ENCODE measurements around the gene RALGAPB.

The RALGAPB gene

DNA sequence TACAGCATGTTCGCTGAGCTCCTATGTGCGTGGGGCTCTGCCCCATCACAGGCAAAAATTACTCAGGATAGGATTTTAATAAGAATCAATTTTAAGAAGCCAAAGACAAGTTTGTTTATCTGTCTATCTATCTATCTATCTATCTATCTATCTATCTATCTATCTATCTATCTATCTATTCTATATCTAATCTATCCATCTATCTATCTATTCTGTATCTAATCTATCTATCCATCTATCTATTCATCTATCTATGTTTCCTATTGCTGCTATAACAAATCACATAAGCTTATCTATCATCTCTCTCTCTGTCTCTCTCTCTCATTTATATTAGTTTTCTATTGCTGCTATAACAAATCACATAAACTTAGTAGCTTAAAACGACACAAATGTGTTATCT lies 130.6 kb downstream of the RALGAPB start:
- DNase-seq (ENCODE audit: extremely low read depth in 1 of 2, low read depth in 1 of 2) = no peak

DNA sequence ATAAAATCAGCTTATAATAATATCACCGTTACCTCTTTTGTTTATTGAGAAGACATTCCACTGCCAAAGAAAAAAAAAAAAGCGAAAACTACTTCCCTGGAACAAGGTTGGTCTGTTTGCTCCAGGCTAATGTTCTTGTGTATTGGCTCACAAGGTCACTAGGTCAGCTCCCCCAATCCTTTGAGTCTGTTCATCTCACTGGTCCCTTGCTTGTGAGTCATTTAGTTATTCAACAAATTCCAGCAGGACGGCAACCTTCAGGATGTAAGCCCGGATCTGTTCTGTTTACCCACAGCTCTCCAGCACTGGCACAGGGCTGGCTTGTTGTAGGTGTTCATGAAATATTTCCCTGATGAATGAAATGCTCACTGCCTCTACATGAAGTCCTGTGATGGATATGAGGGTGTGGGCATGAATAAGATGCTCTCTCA lies 132.2 kb downstream of the RALGAPB start:
- no peak for DNase-seq (ENCODE audit: extremely low read depth in 1 of 2, low read depth in 1 of 2)

DNA sequence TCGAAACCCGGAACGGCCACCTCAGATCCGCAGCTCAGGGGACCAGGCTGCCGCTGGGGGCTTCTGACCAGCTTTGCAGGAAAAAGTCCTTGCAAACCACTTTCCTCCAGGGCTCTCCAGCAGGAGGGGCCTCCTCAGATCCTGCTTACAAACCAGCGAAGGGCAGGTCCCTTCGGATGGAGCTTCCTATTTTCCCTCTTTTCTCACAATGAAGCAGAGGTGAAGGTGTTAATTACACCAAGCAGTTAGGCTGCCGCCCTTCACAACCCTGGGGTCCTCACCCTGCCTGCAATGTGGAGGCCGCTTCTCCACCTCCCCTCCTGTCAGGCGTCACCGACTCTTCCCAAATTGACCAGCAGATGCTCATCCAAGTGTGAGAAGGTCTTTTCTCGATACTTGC lies 134.7 kb downstream of the RALGAPB start:
- DNase-seq (ENCODE audit: extremely low read depth in 1 of 2, low read depth in 1 of 2) = no peak

DNA sequence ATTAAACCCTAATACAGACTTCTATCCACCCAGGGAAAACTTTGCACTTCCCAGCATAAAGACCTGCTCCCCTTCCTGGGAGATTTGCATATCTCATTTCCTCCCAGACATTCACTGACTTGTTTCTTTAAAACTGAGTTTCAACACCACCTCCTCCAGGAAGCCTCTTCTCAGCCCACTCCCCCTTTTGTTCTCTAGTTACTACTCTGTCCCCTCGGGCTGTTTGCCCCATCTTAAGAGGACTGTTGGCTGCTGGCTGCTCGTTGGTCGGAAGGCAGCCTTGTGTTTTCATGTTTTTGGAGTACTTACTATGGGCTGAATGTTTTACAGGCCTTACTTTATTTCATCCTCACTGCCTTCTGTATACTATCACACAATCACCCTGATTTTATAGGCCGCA lies 135.5 kb downstream of the RALGAPB start:
- no peak for DNase-seq (ENCODE audit: extremely low read depth in 1 of 2, low read depth in 1 of 2)

DNA sequence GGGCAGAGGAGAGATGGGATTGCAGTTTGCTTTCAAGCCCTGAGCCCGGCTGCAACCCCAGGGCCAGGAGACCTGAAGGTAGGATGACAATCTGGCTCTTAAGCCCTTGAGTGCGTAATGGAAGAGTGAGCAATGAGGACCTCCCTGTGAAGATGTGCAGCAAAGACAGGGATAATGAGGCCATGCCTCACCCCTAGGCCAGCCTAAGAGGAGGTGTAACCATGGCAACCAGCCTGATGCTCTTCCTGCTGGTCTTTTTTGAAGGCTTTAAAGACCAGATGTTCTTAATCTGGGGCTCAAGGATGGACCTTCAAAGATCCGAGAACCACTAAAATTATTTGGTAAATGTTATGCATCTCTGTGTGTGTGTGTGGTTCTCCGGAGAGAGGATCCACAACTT lies 137.2 kb downstream of the RALGAPB start:
- no peak for DNase-seq (ENCODE audit: extremely low read depth in 1 of 2, low read depth in 1 of 2)

DNA sequence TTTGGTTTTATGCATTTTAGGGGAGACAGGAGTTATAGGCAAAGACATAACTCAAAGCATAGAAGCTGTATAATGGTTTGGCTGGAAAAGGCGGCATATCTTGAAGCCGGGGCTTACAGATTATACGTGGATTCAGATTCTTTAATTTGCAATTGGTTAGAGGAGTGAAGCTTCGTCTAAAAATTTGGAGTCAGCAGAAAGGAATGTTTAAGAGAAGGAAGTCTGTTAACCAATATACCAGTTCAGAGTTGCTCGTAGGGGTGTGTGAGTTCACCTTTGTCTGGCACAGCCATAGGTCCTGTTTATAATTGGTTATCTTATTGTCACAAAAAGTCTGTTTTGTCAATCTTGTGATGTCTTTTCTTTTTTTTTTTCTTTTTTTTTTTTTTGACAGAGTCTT lies 137.9 kb downstream of the RALGAPB start:
- DNase-seq (ENCODE audit: extremely low read depth in 1 of 2, low read depth in 1 of 2) = no peak

DNA sequence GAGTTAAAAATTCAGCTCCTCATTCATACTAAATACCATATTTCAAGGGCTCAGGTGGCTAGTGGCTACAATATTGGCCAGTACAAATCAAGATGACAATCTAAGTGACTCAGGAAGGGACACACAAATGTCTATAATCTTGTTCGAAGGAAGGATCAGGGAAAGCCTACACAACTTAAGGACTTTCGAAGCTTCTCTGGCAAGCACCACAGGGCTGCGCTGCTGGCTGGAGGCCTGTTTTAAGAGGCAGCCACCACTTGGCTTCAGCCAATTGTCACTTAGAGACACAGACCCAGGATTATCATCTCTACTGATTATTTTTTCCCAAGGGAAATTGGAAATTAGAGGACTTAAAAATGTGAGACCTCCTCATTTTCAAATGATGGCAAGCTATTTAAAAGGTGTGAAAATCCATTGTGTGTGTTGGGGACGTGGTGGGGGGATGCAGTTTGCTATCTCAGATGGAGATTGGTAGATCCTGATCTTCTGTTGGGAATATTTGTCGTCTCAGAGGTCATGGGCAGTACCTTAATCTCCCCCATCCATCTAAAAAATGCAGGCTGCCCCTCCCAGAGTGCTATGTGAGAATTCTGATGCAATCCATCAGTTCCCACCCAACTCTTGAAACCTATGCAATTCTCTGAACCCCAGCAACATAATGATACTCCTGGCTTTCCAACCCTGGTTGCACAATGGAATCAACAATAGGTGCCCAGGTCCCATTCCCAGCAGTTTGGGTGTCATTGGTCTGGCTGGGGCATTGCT lies 140.3 kb downstream of the RALGAPB start:
- no peak for DNase-seq (ENCODE audit: extremely low read depth in 1 of 2, low read depth in 1 of 2)

DNA sequence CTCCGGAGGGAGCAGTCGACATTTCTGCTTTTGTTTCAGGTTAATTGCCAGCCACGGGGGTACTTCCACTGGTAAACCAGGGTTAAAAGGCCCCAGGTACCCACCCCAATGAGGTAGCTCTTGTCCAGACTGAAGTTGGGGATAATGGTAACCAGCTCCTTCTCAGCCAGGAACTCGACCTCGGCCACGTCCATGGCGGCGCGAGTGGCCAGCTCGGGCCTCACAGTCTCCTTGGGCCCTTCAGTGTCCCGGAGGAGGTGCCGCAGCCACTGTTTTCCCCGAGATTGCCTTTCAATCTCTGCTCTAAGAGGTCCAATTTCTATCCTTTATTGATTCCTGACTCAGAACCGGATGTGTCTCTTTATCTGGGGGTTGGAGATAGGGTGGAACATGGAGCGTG lies 142.6 kb downstream of the RALGAPB start:
- no peak for DNase-seq (ENCODE audit: extremely low read depth in 1 of 2, low read depth in 1 of 2)

DNA sequence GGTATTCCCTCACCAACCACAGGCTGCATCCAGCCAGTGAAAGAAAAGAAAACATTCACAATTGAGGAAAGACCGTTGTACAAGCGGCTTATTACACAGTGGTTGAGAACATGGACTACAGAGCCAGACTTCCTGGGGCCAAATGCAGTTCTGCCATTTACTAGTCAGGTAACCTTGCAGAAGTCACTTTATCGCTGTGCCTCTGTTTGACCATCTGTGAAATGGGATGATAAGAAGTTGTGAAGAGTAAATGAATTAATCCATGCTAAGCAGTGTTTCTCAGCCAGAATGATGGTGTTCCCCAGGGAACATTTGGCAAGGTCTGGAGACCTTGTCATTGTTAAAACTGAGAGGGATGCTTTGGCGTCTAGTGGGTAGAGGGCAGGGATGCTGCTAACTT lies 143.8 kb downstream of the RALGAPB start:
- no peak for DNase-seq (ENCODE audit: extremely low read depth in 1 of 2, low read depth in 1 of 2)

DNA sequence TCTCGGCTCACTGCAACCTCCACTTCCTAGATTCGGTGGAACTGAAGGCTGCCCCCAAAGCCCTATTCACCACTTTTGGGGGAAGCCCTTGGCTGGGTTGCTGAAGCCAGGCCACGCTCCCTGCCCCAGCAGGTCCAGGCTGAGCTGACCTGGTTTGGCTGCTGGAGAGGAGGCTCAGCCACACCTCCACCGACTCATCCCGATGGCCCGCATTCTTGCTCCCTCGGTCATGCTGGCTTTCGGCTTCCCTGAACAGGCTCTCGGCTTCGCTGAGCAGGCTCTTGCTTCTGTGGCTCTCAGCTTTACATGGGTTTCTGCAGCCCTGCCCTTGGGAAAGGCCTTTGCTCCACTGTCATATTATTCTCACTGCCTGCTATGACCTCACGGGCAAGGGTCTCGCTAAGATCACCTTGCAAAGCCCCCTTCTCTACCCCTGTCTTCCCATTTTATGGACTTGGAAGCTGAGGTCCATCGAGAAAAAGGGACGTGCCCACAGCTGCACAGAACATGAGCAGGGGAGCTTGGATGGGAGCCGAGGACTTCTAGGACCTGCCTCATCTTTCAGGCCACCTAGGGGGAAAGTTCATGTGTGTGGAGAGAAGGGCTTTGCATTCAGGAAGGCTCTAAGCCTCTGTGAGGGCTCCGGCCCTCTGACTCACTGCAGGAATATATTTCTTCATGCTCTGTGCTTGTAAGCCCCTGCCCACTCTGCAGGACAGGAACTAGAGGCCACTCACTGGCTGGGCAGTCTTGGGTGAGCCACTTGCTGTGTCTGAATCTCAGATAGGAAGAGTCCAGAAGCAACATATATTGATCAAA lies 144.6 kb downstream of the RALGAPB start:
- DNase-seq (ENCODE audit: extremely low read depth in 1 of 2, low read depth in 1 of 2) = no peak

DNA sequence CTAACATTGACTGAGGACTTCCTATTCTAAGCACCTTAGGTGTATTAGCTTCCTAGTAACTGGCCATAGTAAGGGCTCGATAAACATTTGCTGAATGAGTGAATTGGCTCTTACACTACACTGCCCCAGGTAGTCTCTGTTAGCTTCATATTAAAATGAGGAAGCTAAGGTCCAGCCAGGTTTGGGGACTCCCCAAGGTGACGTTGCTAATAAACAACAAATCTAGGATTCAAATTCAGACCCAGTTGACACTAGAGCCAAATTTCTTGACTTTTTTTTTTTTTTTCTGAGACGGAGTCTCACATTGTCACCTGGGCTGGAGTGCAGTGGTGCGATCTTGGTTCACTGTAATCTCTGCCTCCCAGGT lies 145.2 kb downstream of the RALGAPB start:
- DNase-seq (ENCODE audit: extremely low read depth in 1 of 2, low read depth in 1 of 2) = no peak

DNA sequence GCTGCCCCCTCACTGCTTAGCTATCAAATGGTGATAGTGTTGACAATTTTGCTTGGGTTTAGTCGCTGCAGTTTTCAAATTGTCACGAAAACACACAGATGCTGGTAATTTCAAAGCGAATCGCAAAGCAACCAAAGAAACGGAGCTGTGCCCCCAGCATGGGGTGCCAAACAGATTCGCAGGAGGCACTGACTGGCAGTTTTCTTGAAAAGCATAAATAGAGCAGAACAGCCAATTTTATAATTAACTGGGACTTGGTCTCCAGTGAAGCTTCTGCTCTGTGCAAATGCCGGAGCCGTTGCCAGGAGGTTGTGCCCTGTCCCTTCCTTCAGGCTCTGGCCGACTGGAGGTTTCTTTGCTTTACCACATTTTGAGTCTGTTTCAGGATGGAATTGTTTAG lies 147.8 kb downstream of the RALGAPB start:
- DNase-seq (ENCODE audit: extremely low read depth in 1 of 2, low read depth in 1 of 2) = no peak

DNA sequence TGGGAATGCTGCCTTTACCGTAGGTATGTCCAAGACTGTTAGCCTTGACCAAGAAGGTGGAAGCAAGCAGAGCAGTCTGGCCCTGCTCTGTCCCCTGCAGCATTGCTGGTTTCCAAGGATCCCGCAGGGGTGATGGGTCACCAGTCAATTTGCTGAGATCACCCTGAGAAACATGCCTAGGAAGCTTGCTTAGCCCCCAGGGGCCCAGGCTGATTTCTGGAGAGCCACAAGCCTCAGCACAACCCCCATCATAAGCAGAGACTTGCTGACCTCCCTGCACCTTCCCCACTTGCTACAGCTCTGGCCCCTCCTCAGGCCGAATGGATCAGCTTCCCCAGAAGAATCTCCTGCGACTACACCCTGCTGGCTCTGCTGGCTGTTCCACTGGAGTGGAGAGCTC lies 150.4 kb downstream of the RALGAPB start:
- no peak for DNase-seq (ENCODE audit: extremely low read depth in 1 of 2, low read depth in 1 of 2)

DNA sequence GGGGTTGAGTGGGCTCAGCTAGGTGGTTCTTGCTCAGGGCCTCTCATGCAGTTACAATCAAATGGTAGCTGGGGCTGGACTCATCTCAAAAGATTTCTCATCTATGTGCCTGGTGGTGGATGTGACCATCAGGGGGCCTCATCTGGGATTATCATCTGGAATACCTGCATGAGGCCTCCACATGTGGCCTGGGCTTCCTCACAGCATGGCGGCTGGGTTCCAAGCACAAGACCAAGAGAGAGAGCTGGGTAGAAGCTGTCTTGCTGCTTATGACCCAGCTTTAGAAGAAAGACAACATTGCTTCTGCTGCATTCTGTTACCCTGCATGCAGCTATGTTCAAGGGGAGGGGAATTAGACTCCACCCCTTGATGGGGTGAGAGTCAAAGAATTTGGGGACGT lies 151.4 kb downstream of the RALGAPB start:
- DNase-seq (ENCODE audit: extremely low read depth in 1 of 2, low read depth in 1 of 2) = no peak

DNA sequence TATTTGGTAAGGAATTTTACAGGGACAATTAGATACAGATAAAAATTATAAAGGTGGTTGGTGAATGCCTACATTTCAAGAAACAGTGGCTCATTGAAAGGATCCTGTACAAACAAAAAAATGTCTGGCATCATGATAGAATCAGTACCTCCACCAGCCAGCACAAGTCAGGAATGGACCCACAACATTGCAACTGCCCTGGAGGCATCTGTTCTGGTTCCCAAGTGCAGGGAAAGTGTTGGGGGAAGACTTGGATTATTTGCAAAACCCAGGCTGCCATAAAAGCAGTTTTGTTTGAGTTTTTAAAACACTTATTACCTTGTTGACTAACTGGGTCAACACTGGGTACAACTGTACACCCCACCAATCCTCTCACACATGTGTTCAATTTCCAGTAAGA lies 153.3 kb downstream of the RALGAPB start:
- DNase-seq (ENCODE audit: extremely low read depth in 1 of 2, low read depth in 1 of 2) = no peak

DNA sequence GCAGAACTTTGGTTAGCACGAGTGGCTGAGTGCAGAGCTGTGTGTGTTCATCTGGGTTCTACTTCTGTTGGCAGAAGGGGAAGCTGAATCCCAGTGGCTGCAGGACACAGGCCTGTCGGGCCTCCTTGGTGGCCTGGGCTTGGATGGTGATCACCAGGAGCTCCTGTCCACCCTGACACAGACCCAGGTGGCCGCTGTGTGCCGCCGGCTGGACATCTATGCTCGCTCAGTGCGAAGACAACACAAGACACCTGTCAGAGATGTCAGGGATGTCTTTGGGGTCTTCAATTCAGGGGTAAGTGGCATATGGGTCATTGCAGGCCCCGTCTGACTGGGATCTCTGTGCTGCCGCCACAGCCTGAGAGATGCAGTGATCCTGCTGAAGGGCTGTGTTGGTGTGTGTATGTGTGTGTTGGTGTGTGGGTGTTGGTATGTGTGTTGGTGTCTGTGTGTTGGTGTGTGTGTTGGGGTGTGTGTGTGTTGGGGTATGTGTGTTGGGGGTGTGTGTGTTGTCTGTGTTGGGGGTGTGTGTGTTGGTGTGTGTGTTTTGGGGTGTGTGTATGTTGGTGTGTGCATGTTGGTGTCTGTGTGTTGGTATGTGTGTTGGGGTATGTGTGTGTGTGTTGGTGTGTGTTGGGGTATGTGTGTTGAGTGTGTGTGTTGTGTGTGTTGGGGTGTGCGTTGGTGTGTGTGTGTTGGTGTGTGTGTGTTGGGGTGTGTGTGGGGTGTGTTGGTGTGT lies 154.4 kb downstream of the RALGAPB start:
- DNase-seq (ENCODE audit: extremely low read depth in 1 of 2, low read depth in 1 of 2) = no peak

Data from stimulated activated CD8-positive, alpha-beta memory T cell treated with anti-CD3 and anti-CD28 coated beads, Interleukin-7, amount 100 ng/mL, for 48 hours (primary cell).